ENCODE results near the gene CIAO2A.

The CIAO2A gene

GRCh38 chr15:64125978-64126377 lies 32.3 kb upstream of the CIAO2A start:
- H3K9me3 ChIP-seq (ENCODE audit: insufficient read depth, low read depth, low read length) = no peaks in the 10 kb centered on the region
- no peak overlapping the region for H3K9ac ChIP-seq (ENCODE audit: low read depth, low read length, poor library complexity, severe bottlenecking)
- H2AFZ ChIP-seq (ENCODE audit: low read length) = no peak overlapping the region
- no peaks in the 10 kb centered on the region for H3K79me2 ChIP-seq (ENCODE audit: insufficient read depth, low read length)
- H3K4me3 ChIP-seq (ENCODE audit: low read length, poor library complexity, severe bottlenecking) = no peak overlapping the region
- H4K20me1 ChIP-seq (ENCODE audit: insufficient read depth, low read length, poor library complexity, severe bottlenecking) = no peaks in the 10 kb centered on the region
- H3K36me3 ChIP-seq (ENCODE audit: insufficient read depth, low read length) = peaks cover 88% of the 10 kb centered on the region
- H3K9me2 ChIP-seq (replicated peaks; ENCODE audit: low read depth, low read length) = no peaks in the 10 kb centered on the region
- H3K27me3 ChIP-seq (ENCODE audit: insufficient read depth, low read length, poor library complexity, severe bottlenecking) = no peaks in the 10 kb centered on the region
- TF ChIP-seq CTCF (conservative IDR thresholded peaks at IDR 0.05; ENCODE audit: low read length) (no peak), EZH2phosphoT487 (IDR thresholded peaks at IDR 0.05; ENCODE audit: borderline replicate concordance) (no peak)
- no peaks in the 10 kb centered on the region for H3F3A ChIP-seq (ENCODE audit: low read depth)
- H3K4me2 ChIP-seq (ENCODE audit: low read depth, low read length, poor library complexity, severe bottlenecking) = no peak overlapping the region
- no peaks in the 10 kb centered on the region for H3K4me1 ChIP-seq (ENCODE audit: insufficient read depth, low read length, poor library complexity, severe bottlenecking)

GRCh38 chr15:64122936-64123351 lies 29.3 kb upstream of the CIAO2A start:
- H3K9ac ChIP-seq (ENCODE audit: low read depth, low read length, poor library complexity, severe bottlenecking) = no peak overlapping the region
- no peaks in the 10 kb centered on the region for H3K9me3 ChIP-seq (ENCODE audit: insufficient read depth, low read depth, low read length)
- H3K36me3 ChIP-seq (ENCODE audit: insufficient read depth, low read length) = peaks cover 88% of the 10 kb centered on the region
- H2AFZ ChIP-seq (ENCODE audit: low read length) = no peak overlapping the region
- H3F3A ChIP-seq (ENCODE audit: low read depth) = no peaks in the 10 kb centered on the region
- no peaks in the 10 kb centered on the region for H3K27me3 ChIP-seq (ENCODE audit: insufficient read depth, low read length, poor library complexity, severe bottlenecking)
- H3K4me3 ChIP-seq (ENCODE audit: low read length, poor library complexity, severe bottlenecking) = no peak overlapping the region
- no peaks in the 10 kb centered on the region for H3K9me2 ChIP-seq (replicated peaks; ENCODE audit: low read depth, low read length)
- TF ChIP-seq EZH2phosphoT487 (IDR thresholded peaks at IDR 0.05; ENCODE audit: borderline replicate concordance) (no peak), CTCF (conservative IDR thresholded peaks at IDR 0.05; ENCODE audit: low read length) (no peak)
- H3K4me2 ChIP-seq (ENCODE audit: low read depth, low read length, poor library complexity, severe bottlenecking) = no peak overlapping the region
- no peaks in the 10 kb centered on the region for H3K79me2 ChIP-seq (ENCODE audit: insufficient read depth, low read length)
- no peaks in the 10 kb centered on the region for H4K20me1 ChIP-seq (ENCODE audit: insufficient read depth, low read length, poor library complexity, severe bottlenecking)
- H3K4me1 ChIP-seq (ENCODE audit: insufficient read depth, low read length, poor library complexity, severe bottlenecking) = no peaks in the 10 kb centered on the region

GRCh38 chr15:64122444-64122843 lies 28.8 kb upstream of the CIAO2A start:
- no peak overlapping the region for H3K9ac ChIP-seq (ENCODE audit: low read depth, low read length, poor library complexity, severe bottlenecking)
- H2AFZ ChIP-seq (ENCODE audit: low read length) = no peak overlapping the region
- no peaks in the 10 kb centered on the region for H3K9me3 ChIP-seq (ENCODE audit: insufficient read depth, low read depth, low read length)
- no peak overlapping the region for H3K4me3 ChIP-seq (ENCODE audit: low read length, poor library complexity, severe bottlenecking)
- peaks cover 88% of the 10 kb centered on the region for H3K36me3 ChIP-seq (ENCODE audit: insufficient read depth, low read length)
- no peaks in the 10 kb centered on the region for H4K20me1 ChIP-seq (ENCODE audit: insufficient read depth, low read length, poor library complexity, severe bottlenecking)
- no peaks in the 10 kb centered on the region for H3K79me2 ChIP-seq (ENCODE audit: insufficient read depth, low read length)
- H3K27me3 ChIP-seq (ENCODE audit: insufficient read depth, low read length, poor library complexity, severe bottlenecking) = no peaks in the 10 kb centered on the region
- H3F3A ChIP-seq (ENCODE audit: low read depth) = no peaks in the 10 kb centered on the region
- TF ChIP-seq EZH2phosphoT487 (IDR thresholded peaks at IDR 0.05; ENCODE audit: borderline replicate concordance) (no peak), CTCF (conservative IDR thresholded peaks at IDR 0.05; ENCODE audit: low read length) (no peak)
- H3K4me1 ChIP-seq (ENCODE audit: insufficient read depth, low read length, poor library complexity, severe bottlenecking) = no peaks in the 10 kb centered on the region
- no peak overlapping the region for H3K4me2 ChIP-seq (ENCODE audit: low read depth, low read length, poor library complexity, severe bottlenecking)
- H3K9me2 ChIP-seq (replicated peaks; ENCODE audit: low read depth, low read length) = no peaks in the 10 kb centered on the region
